Small intestine (tissue), 16 donors: Measurements from ENCODE around the gene KIF14. TPM values are rescaled to one million over a fixed set of nuclear protein-coding genes. Genes with fewer than 3 reads are reported as not detected.

ENCODE experiments used
- DNase-seq, 2 donors: peaks; one replicate each; pipeline versions ENCODE4 v3.0.0 to v3.0.0-alpha.2; 2013
- FAIRE-seq: peaks from 2 replicates; lab custom pipeline; 2012; peaks lifted over from hg19 to GRCh38; lab: Jason Lieb, UNC
- H3K27ac ChIP-seq, 3 donors: one replicate each; pipeline ENCODE4 v1.5.1; 2013; ENCODE audit warnings: low read length in 2 of 3, mild to moderate bottlenecking in 2 of 3, control low read depth in 1 of 3, inconsistent platforms in 1 of 3, low read depth in 1 of 3, moderate library complexity in 1 of 3
- H3K27me3 ChIP-seq, 3 donors: one replicate each; pipeline ENCODE4 v1.6.1; 2013; ENCODE audit warnings: low read length in 3 of 3, inconsistent platforms in 1 of 3; ENCODE audit not compliant: control insufficient read depth in 3 of 3, insufficient read depth in 3 of 3
- H3K36me3 ChIP-seq, 3 donors: one replicate each; pipeline ENCODE4 v1.6.1; 2013; ENCODE audit warnings: low read length in 3 of 3, inconsistent platforms in 1 of 3, low read depth in 1 of 3, mild to moderate bottlenecking in 1 of 3, moderate library complexity in 1 of 3; ENCODE audit not compliant: control insufficient read depth in 3 of 3, insufficient read depth in 2 of 3
- H3K4me1 ChIP-seq, 3 donors: one replicate each; pipeline ENCODE4 v1.6.1; 2013; ENCODE audit warnings: low read length in 2 of 3, inconsistent platforms in 1 of 3, low read depth in 1 of 3, mild to moderate bottlenecking in 1 of 3, moderate library complexity in 1 of 3; ENCODE audit not compliant: control insufficient read depth in 3 of 3, insufficient read depth in 2 of 3
- H3K4me3 ChIP-seq, 3 donors: one replicate each; pipeline ENCODE4 v1.5.1; 2013; ENCODE audit warnings: low read length in 3 of 3, control low read depth in 1 of 3, inconsistent platforms in 1 of 3, low read depth in 1 of 3, mild to moderate bottlenecking in 1 of 3, moderate library complexity in 1 of 3
- H3K9me3 ChIP-seq, 2 donors: one replicate each; pipeline ENCODE4 v1.6.1; 2013; ENCODE audit warnings: low read depth in 1 of 2, low read length in 1 of 2; ENCODE audit not compliant: control insufficient read depth in 2 of 2, insufficient read depth in 1 of 2
- WGBS, 3 donors: extraction: QIAGEN DNeasy Blood & Tissue Kit; methylation state at CpG; one replicate each; pipeline ENCODE4 v1.1.7; 2013; 5-methylcytosine and 5-hydroxymethylcytosine counted together
- long read RNA-seq, 10 donors: transcript quantifications; one replicate each; lab custom pipeline, GENCODE V29; 2026
- polyA plus RNA-seq, 4 donors: library from polyadenylated mRNA; stranded (reverse) in 3 of 4; unstranded in 1 of 4; fragments of 200-250 nt in 3 of 4; fragments of 120-200 nt in 1 of 4; gene quantifications; one replicate each; pipeline versions ENCODE4 v1.2.1 to v1.2.3, GENCODE V29; 2013
- donor health status: healthy with polysubstance abuse.
- donor health status: control.
- donor health status: control.
- donor health status: Bipolar disorder and iron deficiency.
- donor health status: healthy.

KIF14 gene, protein sequence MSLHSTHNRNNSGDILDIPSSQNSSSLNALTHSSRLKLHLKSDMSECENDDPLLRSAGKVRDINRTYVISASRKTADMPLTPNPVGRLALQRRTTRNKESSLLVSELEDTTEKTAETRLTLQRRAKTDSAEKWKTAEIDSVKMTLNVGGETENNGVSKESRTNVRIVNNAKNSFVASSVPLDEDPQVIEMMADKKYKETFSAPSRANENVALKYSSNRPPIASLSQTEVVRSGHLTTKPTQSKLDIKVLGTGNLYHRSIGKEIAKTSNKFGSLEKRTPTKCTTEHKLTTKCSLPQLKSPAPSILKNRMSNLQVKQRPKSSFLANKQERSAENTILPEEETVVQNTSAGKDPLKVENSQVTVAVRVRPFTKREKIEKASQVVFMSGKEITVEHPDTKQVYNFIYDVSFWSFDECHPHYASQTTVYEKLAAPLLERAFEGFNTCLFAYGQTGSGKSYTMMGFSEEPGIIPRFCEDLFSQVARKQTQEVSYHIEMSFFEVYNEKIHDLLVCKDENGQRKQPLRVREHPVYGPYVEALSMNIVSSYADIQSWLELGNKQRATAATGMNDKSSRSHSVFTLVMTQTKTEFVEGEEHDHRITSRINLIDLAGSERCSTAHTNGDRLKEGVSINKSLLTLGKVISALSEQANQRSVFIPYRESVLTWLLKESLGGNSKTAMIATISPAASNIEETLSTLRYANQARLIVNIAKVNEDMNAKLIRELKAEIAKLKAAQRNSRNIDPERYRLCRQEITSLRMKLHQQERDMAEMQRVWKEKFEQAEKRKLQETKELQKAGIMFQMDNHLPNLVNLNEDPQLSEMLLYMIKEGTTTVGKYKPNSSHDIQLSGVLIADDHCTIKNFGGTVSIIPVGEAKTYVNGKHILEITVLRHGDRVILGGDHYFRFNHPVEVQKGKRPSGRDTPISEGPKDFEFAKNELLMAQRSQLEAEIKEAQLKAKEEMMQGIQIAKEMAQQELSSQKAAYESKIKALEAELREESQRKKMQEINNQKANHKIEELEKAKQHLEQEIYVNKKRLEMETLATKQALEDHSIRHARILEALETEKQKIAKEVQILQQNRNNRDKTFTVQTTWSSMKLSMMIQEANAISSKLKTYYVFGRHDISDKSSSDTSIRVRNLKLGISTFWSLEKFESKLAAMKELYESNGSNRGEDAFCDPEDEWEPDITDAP (N-terminal part only)
- 1 to 10 TPM in 2 of 4 donors, under 1 TPM in 1, not detected in 1; 0.22 to 2.8 (median 1.9) TPM for polyA plus RNA-seq
- long read RNA-seq, donor 1: 0 reads
- long read RNA-seq, donor 2: 0 reads
- long read RNA-seq, donor 3: 0 reads
- long read RNA-seq, donor 4: 0 reads
- long read RNA-seq, donor 5: 0 reads
- long read RNA-seq, donor 6: 0 reads
- long read RNA-seq, donor 7: 0 reads
- long read RNA-seq, donor 8: 0 reads
- long read RNA-seq, donor 9: 0 reads
- long read RNA-seq, donor 10: 0 reads

DNA sequence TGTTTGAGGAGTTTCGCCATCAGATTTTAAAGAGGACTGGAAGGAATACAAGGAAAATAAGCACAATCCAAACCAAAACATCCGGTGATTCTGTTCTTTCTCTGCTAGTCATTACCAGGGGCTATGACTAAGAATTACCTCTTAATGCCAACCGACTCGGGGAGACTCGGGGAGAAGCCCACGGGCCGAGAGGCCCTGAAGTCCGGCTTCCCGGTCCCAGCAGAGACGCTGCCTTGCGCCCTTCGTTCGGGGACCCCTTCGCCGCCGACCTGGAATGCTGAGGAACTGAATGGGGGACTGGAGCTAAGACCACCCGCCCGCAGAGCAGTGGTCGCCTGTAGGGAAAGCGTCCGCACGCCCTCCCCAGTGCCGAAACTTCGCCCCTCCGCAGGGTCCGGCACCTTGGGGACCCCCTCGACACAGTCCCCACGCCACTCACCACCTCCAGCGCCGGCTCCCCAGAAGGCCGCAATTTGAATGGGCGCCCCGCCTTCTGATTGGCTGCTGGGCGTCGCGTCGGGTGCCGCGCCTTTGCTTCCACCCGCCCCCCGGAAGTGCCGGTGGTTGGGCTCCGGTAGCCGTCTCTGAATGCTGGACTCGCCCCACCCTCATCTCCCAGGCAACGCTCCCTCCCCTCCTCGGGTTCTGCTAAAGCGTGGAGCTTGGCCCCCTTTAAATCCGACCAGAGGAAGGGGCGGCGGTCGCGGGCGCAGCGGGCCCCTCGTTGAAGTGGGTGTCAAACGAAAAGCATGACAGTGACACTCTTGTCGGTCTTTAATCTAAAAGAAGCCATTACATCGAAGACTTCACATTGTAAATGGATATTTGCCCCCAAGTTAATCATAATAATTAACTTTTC is at the start of gene KIF14:
Gene KIF14 (minus strand): TSS at position 479 of the 859 bp plus-strand sequence. CDS start 2,028 bp downstream, outside the sequence.
- FAIRE-seq (no peak), DNase-seq (peak; percentile 94 to 96)
- no peaks in the 10 kb centered on the region for H3K9me3 ChIP-seq
- peak within 1 kb of the TSS in 2 of 3 donors; percentile 9 to 30 for H3K27ac ChIP-seq
- H3K4me3 ChIP-seq: peak within 1 kb of the TSS; percentile 65 to 76 (median 71)
- 0 to 1% (median 1%) methylated on average over 58 to 59 of the region's 59 CpGs for WGBS, 3 donors
- no peaks in the 10 kb centered on the region for H3K27me3 ChIP-seq
- H3K36me3 ChIP-seq: no peaks in the 10 kb centered on the region
- H3K4me1 ChIP-seq: no peaks in the 10 kb centered on the region

DNA sequence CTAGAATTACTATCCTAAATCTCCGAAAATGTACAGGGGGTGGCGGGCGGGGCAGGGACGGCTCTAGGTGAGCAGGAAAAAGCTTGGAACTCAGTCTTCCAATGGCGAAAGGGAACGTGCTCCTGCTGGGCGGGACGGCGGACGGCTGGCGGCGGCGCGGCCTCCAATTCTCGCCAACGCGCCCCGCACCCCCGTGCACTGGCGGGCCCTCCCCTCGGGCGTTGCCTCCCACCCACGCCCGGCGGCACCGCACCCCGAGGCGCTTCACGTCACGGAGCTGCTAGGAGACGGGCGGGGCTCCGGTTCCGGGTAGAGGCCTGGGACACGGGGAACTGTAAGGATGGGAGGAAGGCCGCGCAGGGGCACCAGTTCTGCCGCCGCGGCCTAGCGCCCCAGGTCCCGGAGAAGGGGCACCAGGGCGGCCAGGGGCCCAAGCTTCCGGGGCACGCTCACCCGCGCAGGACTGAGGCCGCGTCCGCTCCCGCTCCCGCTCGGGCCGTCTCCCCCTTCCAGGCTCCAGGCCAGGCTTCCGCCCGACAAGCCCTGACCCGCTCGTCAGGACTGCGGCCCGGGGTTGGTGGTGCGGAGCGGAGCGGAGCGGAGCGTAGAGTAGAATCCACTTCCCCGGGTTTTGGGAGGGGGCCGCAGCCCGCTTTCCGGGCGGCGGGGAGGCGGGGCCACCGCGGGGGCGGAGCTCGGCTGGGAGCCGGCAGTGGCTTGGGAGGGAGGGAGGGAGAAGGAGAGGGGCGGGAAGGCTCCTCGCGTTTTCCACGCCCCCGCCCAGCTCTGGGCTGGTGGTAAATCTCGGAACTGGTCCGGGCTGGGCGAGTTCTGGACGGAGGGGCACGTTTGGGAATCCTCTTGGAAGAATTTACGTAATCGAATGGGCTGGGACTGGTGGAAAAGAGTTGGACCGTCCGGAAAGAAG is 49.0 kb upstream of the KIF14 start, which contains the start of gene DDX59:
Gene DDX59 (minus strand): TSS at position 594 of the 928 bp plus-strand sequence. CDS start 3,167 bp downstream, outside the sequence.
- Histone ChIP-seq H3K27me3 (no peaks in the 10 kb centered on the region), H3K4me1 (peaks cover 0 to 4% (median 3%) of the 10 kb centered on the region in 3 donors), H3K9me3 (no peaks in the 10 kb centered on the region), H3K36me3 (peaks cover 0 to 7% (median 0%) of the 10 kb centered on the region in 3 donors), H3K27ac (peak within 1 kb of the TSS; percentile 99 to 100 (median 100)), H3K4me3 (peak within 1 kb of the TSS; percentile 77 to 93 (median 80))
- FAIRE-seq (no peak), DNase-seq (peak; percentile 94 to 98)
- WGBS, 3 donors: 0 to 1% (median 1%) methylated on average over 76 to 91 of the region's 91 CpGs

DNA sequence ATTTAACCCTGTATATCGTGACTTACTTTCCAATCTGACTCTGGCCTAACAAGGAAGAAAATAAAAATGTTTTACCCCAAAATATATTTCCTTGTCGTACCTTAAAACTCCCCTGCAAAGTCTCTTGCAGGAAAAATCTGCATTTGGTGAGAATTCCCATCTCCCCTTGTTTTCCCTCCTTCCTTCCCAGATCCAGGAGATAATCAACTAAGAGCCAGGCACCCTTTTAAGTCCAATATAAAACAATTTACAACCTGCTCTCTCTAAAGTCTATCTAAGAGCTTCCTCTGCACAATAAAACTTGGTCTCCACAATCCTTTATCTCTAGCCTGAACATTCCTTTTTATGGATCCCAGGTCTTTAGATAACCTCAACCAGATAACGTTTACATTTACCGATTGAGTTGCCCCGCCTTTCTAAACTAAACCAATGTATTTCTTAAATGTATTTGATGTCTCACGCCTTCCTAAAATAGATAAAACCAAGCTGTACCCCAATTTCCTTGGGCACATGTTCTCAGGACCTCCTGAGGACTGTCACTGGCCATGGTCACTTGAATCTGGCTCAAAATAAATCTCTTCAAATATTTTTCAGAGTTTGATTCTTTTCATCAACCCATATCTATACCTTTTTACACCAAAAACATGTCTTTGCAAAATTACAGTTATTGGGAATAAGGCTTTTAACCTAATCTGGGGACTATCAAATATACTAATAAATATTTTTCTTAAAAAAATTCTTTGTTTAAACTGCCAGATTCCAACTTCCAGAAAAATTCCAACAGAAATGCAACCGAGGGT is 48.2 kb upstream of the KIF14 start:
- Histone ChIP-seq H3K27me3 (no peaks in the 10 kb centered on the region), H3K4me3 (peak overlapping the region; percentile 77 to 93 (median 80)), H3K9me3 (no peaks in the 10 kb centered on the region), H3K36me3 (peaks cover 0 to 7% (median 5%) of the 10 kb centered on the region in 3 donors), H3K4me1 (peaks cover 0 to 7% (median 4%) of the 10 kb centered on the region in 3 donors), H3K27ac (peak overlapping the region; percentile 99 to 100 (median 100))
- DNase-seq: peak; percentile 50 to 62
- WGBS, 3 donors: 14 to 25% (median 24%) methylated on average over 7 of the region's 7 CpGs
- no peak for FAIRE-seq

DNA sequence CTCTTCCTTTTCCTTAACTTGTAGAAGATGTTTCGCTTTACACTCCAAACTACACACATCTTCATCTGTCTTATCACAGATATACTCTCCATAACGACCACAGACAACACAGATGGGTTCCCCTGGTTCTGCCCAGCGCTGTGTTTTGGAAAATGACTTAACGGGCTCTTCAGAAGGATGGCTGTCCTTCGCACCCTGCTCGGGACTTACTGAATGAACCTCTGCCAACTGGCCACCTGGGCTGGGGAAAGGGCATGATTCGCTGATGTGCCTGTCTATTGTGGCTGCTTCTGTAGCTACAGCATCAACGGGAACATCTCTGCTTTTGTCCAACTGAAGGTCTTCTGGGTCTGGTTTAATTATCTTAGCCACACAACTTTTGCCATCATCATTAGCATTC is 45.8 kb upstream of the KIF14 start:
- no peak overlapping the region for H3K27ac ChIP-seq
- no peaks in the 10 kb centered on the region for H3K9me3 ChIP-seq
- DNase-seq: no peak
- no peak overlapping the region for H3K4me3 ChIP-seq
- no peaks in the 10 kb centered on the region for H3K27me3 ChIP-seq
- H3K4me1 ChIP-seq: peaks cover 2 to 7% (median 4%) of the 10 kb centered on the region in 3 donors
- peaks cover 3 to 15% (median 5%) of the 10 kb centered on the region in 3 donors for H3K36me3 ChIP-seq
- 73 to 79% (median 73%) methylated on average over 8 of the region's 8 CpGs for WGBS, 3 donors
- no peak for FAIRE-seq

DNA sequence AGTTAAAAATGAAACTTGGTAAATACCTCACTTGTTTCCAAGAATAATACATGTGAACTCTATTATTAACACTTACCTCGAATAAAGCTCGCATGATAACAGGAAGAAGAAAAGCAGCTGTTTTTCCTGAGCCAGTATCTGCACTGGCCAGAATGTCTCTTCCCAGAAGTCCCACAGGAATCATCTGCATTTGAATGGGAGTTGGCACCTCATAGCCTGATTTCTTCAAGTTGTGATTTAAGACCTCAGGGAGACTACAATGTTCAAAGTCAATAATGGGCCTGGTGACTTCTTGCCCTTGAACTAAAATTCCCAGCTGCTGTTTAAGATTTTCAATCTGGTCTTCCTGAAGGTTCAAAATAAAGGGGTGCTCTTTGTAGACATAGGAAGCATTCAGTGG is 45.3 kb upstream of the KIF14 start:
- FAIRE-seq: no peak
- no peaks in the 10 kb centered on the region for H3K27me3 ChIP-seq
- H3K9me3 ChIP-seq: no peaks in the 10 kb centered on the region
- DNase-seq: no peak
- H3K27ac ChIP-seq: no peak overlapping the region
- H3K4me1 ChIP-seq: peaks cover 2 to 7% (median 4%) of the 10 kb centered on the region in 3 donors
- H3K4me3 ChIP-seq: no peak overlapping the region
- WGBS, 3 donors: 32 to 74% (median 66%) methylated on average over 2 of the region's 2 CpGs
- peaks cover 3 to 15% (median 5%) of the 10 kb centered on the region in 3 donors for H3K36me3 ChIP-seq

DNA sequence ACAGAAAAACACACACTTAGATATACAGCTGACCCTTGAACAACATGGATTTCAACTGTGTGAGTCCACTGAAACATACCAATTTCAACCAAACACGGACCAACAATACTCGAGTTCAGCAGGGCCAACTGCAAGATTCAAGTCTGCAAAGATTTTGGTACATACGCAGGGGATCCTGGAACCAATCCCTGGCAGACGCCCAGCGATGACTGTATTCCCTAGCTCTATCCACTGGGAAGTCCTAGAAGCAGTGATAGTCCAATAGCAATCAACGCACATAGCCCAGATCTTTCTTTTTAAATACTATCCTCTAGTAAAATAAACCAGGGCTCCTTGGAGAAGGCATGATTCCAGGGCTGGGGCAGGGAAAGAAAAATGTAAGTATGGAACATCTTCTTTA is 40.2 kb upstream of the KIF14 start:
- DNase-seq (no peak), FAIRE-seq (no peak)
- Histone ChIP-seq H3K9me3 (no peaks in the 10 kb centered on the region), H3K4me3 (no peak overlapping the region), H3K4me1 (peaks cover 0 to 4% (median 2%) of the 10 kb centered on the region in 3 donors), H3K27me3 (no peaks in the 10 kb centered on the region), H3K27ac (no peak overlapping the region), H3K36me3 (peaks cover 10 to 33% (median 20%) of the 10 kb centered on the region in 3 donors)
- 83 to 95% (median 94%) methylated on average over 6 of the region's 6 CpGs for WGBS, 3 donors
